Fibroblast of the aortic adventitia (primary cell): ENCODE results near the gene CTBP2. TPM values are rescaled to one million over a fixed set of nuclear protein-coding genes. Genes with fewer than 3 reads are reported as not detected.

ENCODE experiments used
- DNase-seq: peaks from one replicate; pipeline ENCODE4 v3.0.0-alpha.2; 2010; ENCODE audit warnings: low read depth
- H3K4me3 ChIP-seq: 2 replicates; pipeline ENCODE4 v1.5.1; 2011; ENCODE audit warnings: low read depth, mild to moderate bottlenecking, control low read depth, low read length, moderate library complexity
- total RNA-seq: library from RNA; depleted of rRNA; stranded (reverse); fragments of >200 nt; gene quantifications from 2 replicates; pipeline ENCODE4 v1.2.3, GENCODE V29; 2012; ENCODE audit warnings: low replicate concordance
- TF ChIP-seq, protein P1 (sequence below): IDR thresholded peaks from 2 replicates; pipeline ENCODE4 v1.5.1; 2011; ENCODE audit warnings: mild to moderate bottlenecking, low read length, control low read depth, inconsistent platforms; ENCODE audit not compliant: insufficient read depth

Gene CTBP2
- total RNA-seq, 1 donor = 45.4 TPM

DNA sequence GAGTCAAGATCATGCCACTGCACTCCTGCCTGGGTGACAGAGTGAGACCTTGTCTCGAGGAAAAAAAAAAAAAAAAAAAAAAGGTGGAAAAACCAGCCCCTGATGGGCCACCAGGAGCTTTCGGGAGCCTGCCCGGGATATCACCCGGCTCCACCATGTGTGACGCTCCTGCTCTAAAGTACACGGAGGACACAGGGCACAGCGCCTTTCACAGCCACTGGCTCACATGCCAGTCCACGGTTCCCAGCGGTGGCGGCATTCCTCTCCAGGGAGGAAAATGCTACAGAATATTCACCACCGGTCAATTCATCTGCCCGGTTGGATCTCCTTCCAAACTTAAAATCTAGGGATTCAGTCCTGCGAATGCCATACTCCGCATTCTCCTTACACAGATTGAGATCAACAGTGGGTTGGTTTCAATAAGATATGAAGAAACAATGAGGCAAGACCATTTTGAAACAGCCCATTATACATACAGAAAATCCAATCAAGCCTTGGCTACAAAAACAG, 81.2 kb downstream of the CTBP2 start:
- TF ChIP-seq, protein P1, sequence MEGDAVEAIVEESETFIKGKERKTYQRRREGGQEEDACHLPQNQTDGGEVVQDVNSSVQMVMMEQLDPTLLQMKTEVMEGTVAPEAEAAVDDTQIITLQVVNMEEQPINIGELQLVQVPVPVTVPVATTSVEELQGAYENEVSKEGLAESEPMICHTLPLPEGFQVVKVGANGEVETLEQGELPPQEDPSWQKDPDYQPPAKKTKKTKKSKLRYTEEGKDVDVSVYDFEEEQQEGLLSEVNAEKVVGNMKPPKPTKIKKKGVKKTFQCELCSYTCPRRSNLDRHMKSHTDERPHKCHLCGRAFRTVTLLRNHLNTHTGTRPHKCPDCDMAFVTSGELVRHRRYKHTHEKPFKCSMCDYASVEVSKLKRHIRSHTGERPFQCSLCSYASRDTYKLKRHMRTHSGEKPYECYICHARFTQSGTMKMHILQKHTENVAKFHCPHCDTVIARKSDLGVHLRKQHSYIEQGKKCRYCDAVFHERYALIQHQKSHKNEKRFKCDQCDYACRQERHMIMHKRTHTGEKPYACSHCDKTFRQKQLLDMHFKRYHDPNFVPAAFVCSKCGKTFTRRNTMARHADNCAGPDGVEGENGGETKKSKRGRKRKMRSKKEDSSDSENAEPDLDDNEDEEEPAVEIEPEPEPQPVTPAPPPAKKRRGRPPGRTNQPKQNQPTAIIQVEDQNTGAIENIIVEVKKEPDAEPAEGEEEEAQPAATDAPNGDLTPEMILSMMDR = no peak
- H3K4me3 ChIP-seq = no peak overlapping the region
- DNase-seq = no peak

GRCh38 chr10:125076891-125077541, 83.3 kb downstream of the CTBP2 start:
- no peak for DNase-seq
- TF ChIP-seq, protein P1 = no peak
- H3K4me3 ChIP-seq = no peak overlapping the region

DNA sequence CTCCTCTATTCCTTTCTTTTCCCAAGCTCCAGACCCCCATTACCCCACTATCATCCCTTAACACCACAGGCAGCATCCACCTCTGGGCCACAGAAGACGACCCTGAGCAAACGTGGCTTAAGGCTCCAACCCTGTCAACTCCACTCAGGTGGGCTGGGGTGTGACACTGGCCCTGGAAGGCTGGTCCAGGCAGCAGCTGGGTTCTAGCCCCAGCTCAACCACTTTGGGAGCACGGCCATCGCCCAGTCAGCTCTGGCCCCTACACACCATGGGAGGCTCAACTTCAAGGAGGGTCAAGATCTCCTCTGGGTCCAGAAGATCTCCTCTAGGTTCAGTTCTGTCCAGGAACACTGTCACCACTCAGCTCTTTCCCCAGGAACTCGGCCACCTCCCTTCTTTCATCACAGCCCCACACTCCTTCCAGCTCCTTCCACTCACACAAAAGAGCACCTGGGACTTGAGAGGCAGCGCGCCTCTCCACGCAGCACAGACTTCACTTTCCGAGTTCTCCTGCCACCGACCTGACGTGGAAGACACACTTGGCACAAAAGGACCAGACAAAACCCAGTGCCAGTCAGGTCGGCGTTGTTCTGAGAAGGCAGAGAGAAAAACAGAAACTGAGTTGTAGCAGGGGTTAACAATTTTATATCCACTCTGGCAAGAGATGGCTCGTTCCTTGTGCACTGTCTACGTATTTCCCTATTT, 84.1 kb downstream of the CTBP2 start:
- TF ChIP-seq, protein P1 = no peak
- DNase-seq = no peak

GRCh38 chr10:125073996-125074395, 86.4 kb downstream of the CTBP2 start:
- H3K4me3 ChIP-seq = no peak overlapping the region
- TF ChIP-seq, protein P1 = no peak
- no peak for DNase-seq

More for the DNA sequence above, 84.1 kb downstream of the CTBP2 start:
- no peak overlapping the region for H3K4me3 ChIP-seq

- TF ChIP-seq, protein P1 = no peak
Observed at GRCh38 chr10:125072794-125073193, 87.6 kb downstream of the CTBP2 start.

DNA sequence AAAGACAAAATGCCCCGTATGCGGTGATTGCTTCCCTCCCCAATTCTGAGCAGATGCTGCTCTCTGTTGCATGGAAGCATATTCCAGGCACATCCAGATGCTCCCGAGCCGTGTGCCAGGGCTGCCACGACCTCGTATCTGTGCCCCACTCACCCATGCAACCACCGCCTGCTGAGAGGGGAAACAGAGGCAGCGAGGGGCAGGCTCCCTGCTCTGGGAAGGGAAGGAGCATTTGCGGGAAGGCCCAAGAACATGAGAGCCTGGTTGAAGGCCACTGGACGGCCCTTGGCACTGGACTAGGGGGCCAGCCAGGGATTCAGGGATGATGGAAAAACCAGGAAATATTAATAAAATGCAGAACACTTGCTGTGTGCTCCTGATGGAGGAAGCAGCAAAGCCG, 89.4 kb downstream of the CTBP2 start:
- TF ChIP-seq, protein P1 = no peak
- H3K4me3 ChIP-seq = no peak overlapping the region

More at GRCh38 chr10:125072794-125073193, 87.6 kb downstream of the CTBP2 start:
- DNase-seq = no peak
- H3K4me3 ChIP-seq = no peak overlapping the region

More for the DNA sequence above, 89.4 kb downstream of the CTBP2 start:
- no peak for DNase-seq
